IMR-90 (cell line): Measurements from ENCODE around the gene C19orf53. TPM values are rescaled to one million over a fixed set of nuclear protein-coding genes. Genes with fewer than 3 reads are reported as not detected.

Experiments
- ATAC-seq: fragments of 200-7000 bp; cut with Tn5 transposase; 2 replicates; pipeline ENCODE4 v1.9.1; 2020; ENCODE audit warnings: low read depth, mild to moderate bottlenecking, moderate library complexity
- BruUV-seq: library from RNA; stranded (reverse); fragments of 400-500 nt; replicated peaks from 2 replicates; lab custom pipeline; 2021; lab: Mats Ljungman, UMichigan
- CTCF ChIA-PET: fragments of 300-600 bp; formaldehyde crosslinking; extraction: SDS; loops from one replicate; lab custom pipeline; 2021; ENCODE audit warnings: antibody characterized with exemption; lab: Yijun Ruan, JAX
- POLR2A ChIA-PET: fragments of 300-600 bp; sonication (Branson Sonifier 250); formaldehyde crosslinking; loops from one replicate; lab custom pipeline; 2022; ENCODE audit warnings: antibody characterized with exemption; ENCODE audit not compliant: unreplicated experiment; lab: Charles Lee
- DNase-seq: peaks from one replicate; pipeline ENCODE4 v3.0.0; 2013
- H2AFZ ChIP-seq: replicated peaks from 2 replicates; pipeline ENCODE3; 2013; ENCODE audit warnings: low read length, mild to moderate bottlenecking; ENCODE audit not compliant: poor library complexity
- H2AK5ac ChIP-seq: 2 replicates; pipeline ENCODE4 v1.6.1; 2013; ENCODE audit warnings: low read depth, low read length, inconsistent platforms
- H2AK9ac ChIP-seq: replicated peaks from 2 replicates; pipeline ENCODE3; 2013; ENCODE audit warnings: mild to moderate bottlenecking, low read depth, low read length, moderate library complexity; ENCODE audit not compliant: poor library complexity
- H2BK120ac ChIP-seq: 2 replicates; pipeline ENCODE4 v1.6.1; 2013; ENCODE audit warnings: low read depth, low read length, inconsistent platforms
- H2BK15ac ChIP-seq: 3 replicates; pipeline ENCODE4 v1.6.1; 2013; ENCODE audit warnings: low read depth, low read length, inconsistent platforms
- H2BK20ac ChIP-seq: 2 replicates; pipeline ENCODE4 v1.6.1; 2013; ENCODE audit warnings: low read depth, mild to moderate bottlenecking, inconsistent platforms, low read length, moderate library complexity
- H2BK5ac ChIP-seq: 2 replicates; pipeline ENCODE4 v1.6.1; 2013; ENCODE audit warnings: mild to moderate bottlenecking, low read depth, low read length, inconsistent platforms; ENCODE audit not compliant: poor library complexity, severe bottlenecking
- H3K14ac ChIP-seq: replicated peaks from 2 replicates; pipeline ENCODE4 v1.6.1; 2013; ENCODE audit warnings: low read depth, low read length, inconsistent platforms
- H3K18ac ChIP-seq: 2 replicates; pipeline ENCODE4 v1.6.1; 2013; ENCODE audit warnings: low read depth, low read length, control low read depth
- H3K23ac ChIP-seq: 2 replicates; pipeline ENCODE4 v1.6.1; 2013; ENCODE audit warnings: low read depth, low read length, inconsistent platforms
- H3K27ac ChIP-seq: 2 replicates; pipeline ENCODE4 v1.5.1; 2013; ENCODE audit warnings: mild to moderate bottlenecking, control low read depth, low read length; ENCODE audit not compliant: insufficient read depth
- H3K27me3 ChIP-seq: 2 replicates; pipeline ENCODE4 v1.6.1; 2013; ENCODE audit warnings: low read length; ENCODE audit not compliant: control insufficient read depth, insufficient read depth
- H3K36me3 ChIP-seq: 2 replicates; pipeline ENCODE4 v1.6.1; 2013; ENCODE audit warnings: low read length, mixed read lengths; ENCODE audit not compliant: control insufficient read depth, insufficient read depth
- H3K4ac ChIP-seq: 2 replicates; pipeline ENCODE4 v1.6.1; 2013; ENCODE audit warnings: low read depth, low read length, inconsistent platforms
- H3K4me1 ChIP-seq: 2 replicates; pipeline ENCODE4 v1.6.1; 2013; ENCODE audit warnings: low read length, mixed read lengths; ENCODE audit not compliant: control insufficient read depth, insufficient read depth
- H3K4me2 ChIP-seq: 2 replicates; pipeline ENCODE4 v1.6.1; 2013; ENCODE audit warnings: low read depth, mild to moderate bottlenecking, control low read depth, low read length, moderate library complexity
- H3K4me3 ChIP-seq: 2 replicates; pipeline ENCODE4 v1.5.1; 2013; ENCODE audit warnings: low read depth, mild to moderate bottlenecking, control low read depth, low read length, moderate library complexity; ENCODE audit not compliant: insufficient read depth
- H3K56ac ChIP-seq: 2 replicates; pipeline ENCODE4 v1.6.1; 2013; ENCODE audit warnings: low read length, inconsistent platforms; ENCODE audit not compliant: insufficient read depth; ENCODE audit errors: extremely low read depth
- H3K79me1 ChIP-seq, 2 experiments: 2 replicates each; pipeline ENCODE4 v1.6.1; 2013; ENCODE audit warnings: low read length in 2 of 2, inconsistent platforms in 1 of 2, low read depth in 1 of 2
- H3K9ac ChIP-seq: 2 replicates; pipeline ENCODE4 v1.6.1; 2013; ENCODE audit warnings: low read depth, low read length, control low read depth
- H3K9me1 ChIP-seq: 2 replicates; pipeline ENCODE4 v1.6.1; 2013; ENCODE audit warnings: low read length, inconsistent platforms; ENCODE audit not compliant: insufficient read depth
- H3K9me3 ChIP-seq: 2 replicates; pipeline ENCODE4 v1.6.1; 2013; ENCODE audit warnings: low read length; ENCODE audit not compliant: control insufficient read depth, insufficient read depth
- H4K20me1 ChIP-seq: 2 replicates; pipeline ENCODE4 v1.6.1; 2013; ENCODE audit warnings: low read length, inconsistent platforms; ENCODE audit not compliant: insufficient read depth
- H4K5ac ChIP-seq: 2 replicates; pipeline ENCODE4 v1.6.1; 2013; ENCODE audit warnings: mild to moderate bottlenecking, low read depth, low read length, control low read depth
- H4K8ac ChIP-seq, 2 experiments: 2 replicates each; pipeline ENCODE4 v1.6.1; 2013; ENCODE audit warnings: low read depth in 2 of 2, low read length in 2 of 2, control low read depth in 1 of 2, inconsistent platforms in 1 of 2
- H4K91ac ChIP-seq: 2 replicates; pipeline ENCODE4 v1.6.1; 2013; ENCODE audit warnings: low read depth, low read length, inconsistent platforms; ENCODE audit not compliant: insufficient read depth
- CHD1 ChIP-seq: IDR thresholded peaks from 2 replicates; pipeline ENCODE4 v1.6.1; 2012; ENCODE audit warnings: low read depth, low read length, improper control_type of control experiment
- FOS ChIP-seq: fragments of 150-350 bp; IDR thresholded peaks from 2 replicates; pipeline ENCODE4 v1.6.1; 2016; ENCODE audit warnings: low read depth, low read length
- MAZ ChIP-seq: IDR thresholded peaks from 2 replicates; pipeline ENCODE4 v1.6.1; 2012; ENCODE audit warnings: low read depth, mild to moderate bottlenecking, low read length, improper control_type of control experiment, moderate library complexity, borderline replicate concordance
- POLR2A ChIP-seq: IDR thresholded peaks from 2 replicates; pipeline ENCODE4 v1.6.1; 2012; ENCODE audit warnings: mild to moderate bottlenecking, low read depth, low read length
- RCOR1 ChIP-seq: IDR thresholded peaks from 2 replicates; pipeline ENCODE4 v1.6.1; 2012; ENCODE audit warnings: mild to moderate bottlenecking, low read length, improper control_type of control experiment; ENCODE audit not compliant: insufficient replicate concordance
- RFX5 ChIP-seq: IDR thresholded peaks from 2 replicates; pipeline ENCODE4 v1.8.0; 2012; ENCODE audit warnings: low read depth, mild to moderate bottlenecking, low read length, moderate library complexity
- WGBS, 2 experiments: methylation state at CpG; one replicate each; pipeline versions ENCODE4 v1.1.5 to v1.1.7; 2013; ENCODE audit warnings: missing lambda C conversion rate in 2 of 2; ENCODE audit not compliant: insufficient read length in 1 of 2; ENCODE audit errors: extremely low coverage in 2 of 2; 5-methylcytosine and 5-hydroxymethylcytosine counted together
- dilution Hi-C: fragments of 300-500 bp; cut with HindIII; formaldehyde crosslinking; loops from one replicate; pipeline ENCODE4 v1.14.3; 2018; ENCODE audit warnings: low sequenced_read_pairs; ENCODE audit not compliant: unreplicated experiment
- in situ Hi-C: fragments of 300-500 bp; cut with MboI; formaldehyde crosslinking; loops from 3 replicates; pipeline ENCODE4 v1.14.3; 2019; ENCODE audit warnings: low sequenced_read_pairs, inconsistent platforms, mixed read lengths
- intact Hi-C: fragments of 100-400 bp; cut with micrococcal nuclease; formaldehyde crosslinking; loops from 2 replicates; pipeline ENCODE4 v1.10.0; 2022
- polyA plus RNA-seq, 3 experiments: library from polyadenylated mRNA; depleted of rRNA; stranded (reverse); fragments of >200 nt; gene quantifications; 2 replicates each; pipeline ENCODE4 v1.2.3, GENCODE V29; 2012; ENCODE audit warnings: low replicate concordance in 1 of 3
- total RNA-seq: library from RNA; depleted of rRNA; stranded (reverse); fragments of >200 nt; gene quantifications from 2 replicates; pipeline ENCODE4 v1.2.3, GENCODE V29; 2012

The C19orf53 gene
- total and polyA plus RNA-seq, 2 of the 4 experiments (the other 2 are of a cell fraction) = 61.3 to 290 TPM

GRCh38 chr19:13726323-13726722 is 47.9 kb upstream of the C19orf53 start:
- Histone ChIP-seq H4K8ac (no peak overlapping the region), H4K91ac (no peak overlapping the region), H3K9ac (no peak overlapping the region), H3K9me1 (peaks cover 14% of the 10 kb centered on the region; the same call in 1 of the 2 replicates), H3K4me3 (no peak overlapping the region), H2BK120ac (no peak overlapping the region), H3K79me1 (0 out of 4 replicates have a peak, but pooled peaks cover 0 to 3% of the 10 kb centered on the region in 2 experiments), H3K27ac (no peak overlapping the region), H3K9me3 (no peaks in the 10 kb centered on the region), H2BK15ac (no peak overlapping the region), H2BK20ac (no peak overlapping the region), H2BK5ac (no peak overlapping the region), H3K14ac (no peak overlapping the region), H2AK5ac (no peak overlapping the region), H3K56ac (no peak overlapping the region), H4K5ac (no peak overlapping the region), H3K18ac (no peak overlapping the region), H3K4me1 (peaks cover 10% of the 10 kb centered on the region), H2AK9ac (no peak overlapping the region), H3K27me3 (no peaks in the 10 kb centered on the region), H3K23ac (no peak overlapping the region), H3K36me3 (no peaks in the 10 kb centered on the region), H4K20me1 (peaks cover 2% of the 10 kb centered on the region), H3K4me2 (no peak overlapping the region), H3K4ac (no peak overlapping the region), H2AFZ (no peak overlapping the region)
- intact Hi-C loops (no loop called here), dilution Hi-C loops (no loop called here), in situ Hi-C loops (loop anchor here (25.0 kb wide), 1 partner anchor 739 kb away; the partner anchor contains the start of gene NFIX)
- no TSS peak for BruUV-seq
- no CpG with 5 or more reads among the region's 5 CpGs for WGBS, 2 experiments
- POLR2A ChIA-PET = no interaction called here
- no peak for ATAC-seq
- TF ChIP-seq POLR2A (no peak), MAZ (no peak), FOS (no peak), CHD1 (no peak), RCOR1 (no peak), RFX5 (no peak)
- CTCF ChIA-PET = no interaction called here
- no peak for DNase-seq
